ENCODE data around the gene SUPT3H.
"Not testable (repeated sequence)": the region's sequence is repeated elsewhere in the genome, so short reads cannot be mapped to it uniquely, and the experiment has no call there.

Gene SUPT3H

GRCh38 chr6:45104429-45104828, 273.3 kb downstream of the SUPT3H start:
- DNase-seq: no peak

DNA sequence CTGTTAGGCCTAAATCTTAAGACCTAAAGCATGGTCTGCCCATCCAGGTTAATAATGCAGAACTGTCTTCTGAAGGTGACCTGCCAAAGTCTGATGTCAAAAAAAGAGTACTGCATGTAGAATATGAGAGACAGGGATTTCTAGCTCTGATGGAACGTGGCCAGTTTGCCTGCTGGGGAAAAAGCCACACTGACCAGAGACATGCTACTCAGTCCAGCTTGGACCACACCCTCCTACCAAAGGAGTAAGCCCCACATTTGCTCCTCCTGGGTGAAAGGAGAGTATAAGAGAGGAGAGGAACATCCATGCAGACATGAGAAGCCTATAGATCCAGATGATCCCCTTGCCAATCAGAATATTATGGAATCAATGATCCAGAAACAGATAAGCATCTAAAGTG, 279.5 kb downstream of the SUPT3H start:
- DNase-seq: no peak

DNA sequence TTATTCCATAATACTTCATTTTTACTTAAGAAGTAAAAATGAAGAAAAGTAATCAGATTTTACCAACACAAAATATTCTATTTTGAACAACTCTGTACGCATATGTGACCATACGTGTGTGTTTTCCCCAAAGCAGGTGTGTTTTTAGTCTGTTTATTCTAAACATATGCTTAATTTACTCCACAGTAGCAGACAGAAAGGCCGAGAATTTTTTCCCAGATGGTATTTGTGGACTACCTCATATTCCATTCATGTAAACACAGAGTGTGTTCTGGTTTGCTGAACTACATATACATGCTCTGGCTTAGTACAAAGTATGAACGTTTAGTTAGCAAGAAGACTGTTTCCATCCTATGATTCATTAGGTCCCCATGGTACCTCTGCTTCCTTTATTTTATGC, 282.9 kb downstream of the SUPT3H start:
- DNase-seq: no peak

DNA sequence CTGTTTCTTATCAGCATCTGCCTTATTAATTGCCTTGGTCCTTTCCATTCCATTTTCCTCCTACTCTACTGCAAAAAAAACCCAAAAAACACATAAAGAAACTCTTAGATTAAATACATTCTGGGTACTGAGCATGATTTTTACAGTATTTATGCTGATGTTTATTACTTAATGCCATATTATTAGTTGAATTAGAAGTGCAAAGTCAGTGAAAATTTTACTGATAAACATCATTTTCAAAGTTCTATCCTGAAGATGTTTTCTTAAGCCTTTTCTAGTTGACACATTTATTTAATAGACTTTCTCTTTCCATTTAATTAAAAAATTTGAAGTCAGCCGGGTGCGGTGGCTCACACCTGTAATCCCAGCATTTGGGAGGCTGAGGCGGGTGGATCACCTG, 285.6 kb downstream of the SUPT3H start:
- DNase-seq: no peak

GRCh38 chr6:45086360-45087084, 291.2 kb downstream of the SUPT3H start:
- DNase-seq: no peak

- DNase-seq: peak in 2 of 6 experiments; percentile 2 to 15
These were observed 293.5 kb downstream of the SUPT3H start for GRCh38 chr6:45084257-45084656.

GRCh38 chr6:45082091-45082490, 295.6 kb downstream of the SUPT3H start:
- DNase-seq: no peak

DNA sequence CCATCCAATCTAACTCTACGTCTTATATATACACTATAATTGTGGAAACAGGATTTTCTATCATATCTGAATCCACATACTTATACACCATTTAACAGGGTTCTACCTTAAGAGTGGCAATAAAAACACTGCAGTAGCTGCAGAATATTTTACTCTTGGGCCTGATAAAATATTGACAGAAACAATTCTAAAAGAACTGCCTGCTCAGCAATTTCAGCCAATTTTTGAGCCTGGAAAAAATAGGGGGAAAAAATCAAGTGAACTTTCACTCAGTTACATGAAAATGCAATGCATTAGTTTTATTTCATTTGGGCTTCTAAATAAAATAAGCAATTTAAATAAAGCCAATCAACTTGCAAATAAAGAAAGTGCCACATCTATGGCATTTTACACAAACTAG, 296.1 kb downstream of the SUPT3H start:
- no peak for DNase-seq

- DNase-seq: no peak
These were observed 299.3 kb downstream of the SUPT3H start for GRCh38 chr6:45078432-45078831.

GRCh38 chr6:45076217-45076930, 301.4 kb downstream of the SUPT3H start:
- DNase-seq: no peak

DNA sequence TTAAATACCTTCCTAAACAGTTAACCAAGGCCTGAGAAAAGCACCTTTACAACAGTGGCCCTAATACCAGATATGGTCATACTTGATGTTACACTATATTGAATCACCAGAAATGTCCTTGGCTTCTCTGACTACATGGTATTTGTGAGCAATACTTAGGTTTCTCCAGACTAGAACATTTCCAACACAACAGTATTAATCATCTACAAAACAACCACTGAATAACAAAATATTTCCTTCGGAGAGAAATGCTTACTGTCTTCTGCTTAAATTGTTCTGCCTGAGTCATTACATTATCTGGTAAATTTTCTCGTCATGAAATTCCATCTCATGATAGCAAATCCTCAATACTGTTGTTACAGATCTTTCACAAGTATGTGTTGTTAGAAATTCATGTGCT, 302.5 kb downstream of the SUPT3H start:
- no peak for DNase-seq

DNA sequence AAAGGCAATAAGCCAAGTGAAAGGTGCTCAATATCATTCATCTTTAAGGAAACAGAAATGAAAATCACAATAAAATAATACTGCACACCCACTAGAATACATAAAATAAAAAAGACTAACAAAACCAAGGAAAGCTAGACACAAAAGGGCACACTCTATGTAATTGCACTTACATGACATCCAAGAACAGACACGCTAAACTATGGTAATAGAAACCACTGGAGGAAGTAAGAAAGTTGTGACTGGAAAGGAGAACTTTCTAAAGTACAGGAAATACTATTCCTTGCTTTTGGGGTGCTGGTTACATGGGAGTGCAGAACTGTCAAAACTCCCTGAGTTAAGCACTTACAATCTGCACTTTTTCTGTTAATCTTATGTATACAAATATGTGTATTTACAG, 303.3 kb downstream of the SUPT3H start:
- no peak for DNase-seq

DNA sequence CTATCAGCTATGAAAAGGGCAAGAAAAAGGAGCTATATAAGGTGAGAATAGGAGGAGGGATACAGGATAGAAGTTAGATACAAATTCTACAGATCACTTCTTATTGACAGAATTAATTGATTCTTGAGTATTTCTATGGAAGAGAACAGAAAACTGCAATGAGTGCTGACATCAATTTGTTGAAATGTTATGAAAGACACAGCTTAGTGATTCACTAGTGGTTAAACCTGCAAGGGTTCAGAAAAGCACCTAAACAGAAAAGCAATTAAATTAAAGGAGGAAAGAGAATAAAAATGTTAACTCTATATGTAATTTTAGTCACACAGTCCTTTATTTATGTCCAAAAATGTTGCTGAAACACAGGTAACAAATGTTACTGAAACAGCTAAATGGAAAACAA, 304.0 kb downstream of the SUPT3H start:
- no peak for DNase-seq

- no peak for DNase-seq
These were observed 305.1 kb downstream of the SUPT3H start for GRCh38 chr6:45072673-45073072.

DNA sequence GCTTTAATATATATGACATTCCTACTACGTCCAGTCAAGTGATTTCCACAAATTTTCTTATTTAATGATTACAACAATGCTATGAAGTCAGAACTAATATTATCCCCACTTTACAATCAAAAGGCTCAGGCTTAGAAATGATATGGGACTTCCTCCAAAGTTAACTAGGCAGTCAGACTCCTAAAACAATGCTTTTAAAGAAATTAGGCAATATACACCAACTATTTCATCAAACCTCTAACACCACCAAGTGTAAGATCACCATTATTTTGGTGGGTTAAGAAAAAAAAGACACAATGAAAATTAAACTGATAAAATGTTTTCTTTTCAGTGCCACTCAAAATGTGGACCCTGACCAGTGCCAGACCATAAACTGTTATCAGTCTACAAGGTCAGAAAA, 305.7 kb downstream of the SUPT3H start:
- DNase-seq: no peak

DNA sequence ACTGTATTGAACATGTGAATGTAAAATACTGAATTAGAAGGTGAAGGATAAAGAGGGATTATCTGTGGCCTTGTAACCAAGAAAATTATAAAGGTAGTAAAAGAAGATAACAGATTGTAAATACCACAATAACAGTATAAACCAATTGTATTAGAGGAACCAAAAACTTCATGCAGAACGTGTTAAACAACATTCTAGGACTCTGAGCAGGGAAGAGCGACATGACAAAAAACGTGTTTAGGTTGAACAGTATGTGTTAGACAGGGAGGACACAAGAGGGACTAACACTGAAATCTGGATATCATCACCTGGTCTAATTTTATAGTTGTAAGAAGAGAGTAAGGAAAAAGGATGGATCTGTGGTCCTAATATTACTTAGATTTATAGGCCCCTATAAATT, 308.6 kb downstream of the SUPT3H start:
- DNase-seq: no peak

GRCh38 chr6:45067446-45067845, 310.3 kb downstream of the SUPT3H start:
- DNase-seq: not testable (repeated sequence)

GRCh38 chr6:45062659-45063058, 315.1 kb downstream of the SUPT3H start:
- DNase-seq: not testable (repeated sequence)

- DNase-seq: no peak
These were observed 320.0 kb downstream of the SUPT3H start for GRCh38 chr6:45057711-45058110.

GRCh38 chr6:45054610-45055009, 323.1 kb downstream of the SUPT3H start:
- DNase-seq: no peak

DNA sequence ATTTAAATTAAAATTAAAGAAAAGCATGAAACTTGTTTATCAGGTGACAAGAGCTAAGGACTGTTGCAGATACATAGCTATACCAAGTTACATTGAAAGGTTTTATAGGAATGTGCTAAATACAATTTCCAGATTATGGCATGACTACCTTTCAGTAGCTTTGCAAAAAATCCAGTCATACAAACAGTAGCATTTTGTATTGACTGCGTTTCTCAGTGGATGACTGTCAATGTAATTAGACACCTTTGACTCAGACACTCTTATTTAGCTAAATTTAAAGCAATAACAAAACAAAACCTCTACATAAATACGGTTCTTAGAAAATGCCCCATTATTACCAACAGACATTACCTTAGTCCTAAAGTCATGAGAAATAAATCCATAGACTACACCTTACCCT, 325.4 kb downstream of the SUPT3H start:
- DNase-seq: no peak

DNA sequence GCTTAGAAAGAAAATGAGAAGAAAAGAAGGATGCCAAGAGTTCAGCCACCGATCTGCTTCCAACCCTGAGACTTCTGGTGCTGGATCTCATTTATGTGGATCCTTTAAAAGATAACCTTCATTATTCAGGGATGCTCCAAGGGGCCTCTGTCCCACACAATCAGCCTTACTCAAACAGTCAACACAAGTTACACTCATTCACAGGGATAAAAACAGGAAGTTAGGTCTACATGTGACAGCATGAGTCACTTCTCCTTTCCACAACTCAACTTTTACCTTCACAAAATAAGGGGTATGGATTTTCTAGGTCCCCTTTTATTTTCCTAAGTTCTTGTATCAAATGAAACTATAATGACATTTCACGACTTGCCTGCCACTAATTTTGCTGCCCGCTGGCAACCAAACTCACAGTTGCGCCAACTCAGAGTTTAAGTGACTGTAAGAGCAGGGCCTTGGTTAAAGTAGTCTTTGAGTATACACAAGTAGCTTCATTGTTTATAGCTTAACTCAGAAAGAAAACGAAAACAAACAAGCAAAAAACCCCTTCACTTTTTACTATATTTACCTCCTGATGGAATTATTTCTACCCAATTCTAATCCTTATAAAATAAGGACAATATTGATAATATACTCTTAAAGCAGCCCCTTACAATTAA, 328.4 kb downstream of the SUPT3H start:
- DNase-seq: no peak

- DNase-seq: no peak
These were observed 330.2 kb downstream of the SUPT3H start for GRCh38 chr6:45047573-45047972.

DNA sequence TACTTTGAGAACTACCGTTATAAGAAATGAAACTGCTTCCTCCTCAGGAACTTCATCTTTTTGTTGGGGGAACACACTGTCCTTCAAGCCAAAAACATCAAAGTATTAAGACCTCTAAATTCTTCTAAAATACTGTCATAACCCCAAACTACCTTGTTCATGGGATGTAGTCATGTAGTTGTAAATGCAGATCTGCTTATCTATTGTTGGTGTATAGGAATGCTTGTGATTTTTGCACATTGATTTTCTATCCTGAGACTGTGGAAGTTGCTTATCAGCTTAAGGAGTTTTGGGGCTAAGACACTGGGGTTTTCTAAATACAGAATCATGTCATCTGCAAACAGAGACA, 332.5 kb downstream of the SUPT3H start:
- DNase-seq: no peak
